K562 (cell line): ENCODE data around the gene KLC1. TPM values are rescaled to one million over a fixed set of nuclear protein-coding genes. Genes with fewer than 3 reads are reported as not detected.

ENCODE experiments used
- ARID1B ChIP-seq: fragments of 450-650 bp; IDR thresholded peaks from 2 replicates; pipeline ENCODE4 v1.6.1; 2016; ENCODE audit warnings: antibody characterized with exemption, mild to moderate bottlenecking, inconsistent platforms
- BACH1 ChIP-seq: fragments of 200-800 bp; sonication (Bioruptor generic); IDR thresholded peaks from 2 replicates; pipeline ENCODE4 v1.6.1; 2016; ENCODE audit warnings: missing genetic modification characterization, missing compliant biosample characterization
- BRD4 ChIP-seq: fragments of 200-600 bp; sonication (generic); IDR thresholded peaks from 2 replicates; pipeline ENCODE4 v1.6.1; 2017; ENCODE audit warnings: inconsistent platforms
- BRD9 ChIP-seq: fragments of 450-650 bp; IDR thresholded peaks from 2 replicates; pipeline ENCODE4 v1.6.1; 2018; ENCODE audit warnings: low read depth; ENCODE audit not compliant: partially characterized antibody
- CBX1 ChIP-seq: sonication (generic); IDR thresholded peaks from 2 replicates; pipeline ENCODE4 v1.6.1; 2016; ENCODE audit warnings: antibody characterized with exemption, low read depth, mild to moderate bottlenecking
- ETV6 ChIP-seq, 3 experiments: fragments of 150-350 bp in 1 of 3; sonication (generic) in 1 of 3; formaldehyde crosslinking in 1 of 3; IDR thresholded peaks; 2 replicates each; pipeline versions ENCODE4 v1.6.1 to v1.8.0; 2014 to 2022; ENCODE audit warnings: borderline replicate concordance in 2 of 3, low read depth in 2 of 3, antibody characterized with exemption in 1 of 3, low read length in 1 of 3, mild to moderate bottlenecking in 1 of 3, missing genetic modification reagents in 1 of 3
- HDAC1 ChIP-seq, 2 experiments: fragments of 450-650 bp; IDR thresholded peaks; 2 replicates each; pipeline ENCODE4 v1.6.1; 2016 to 2017; ENCODE audit warnings: inconsistent platforms in 1 of 2, mild to moderate bottlenecking in 1 of 2, moderate library complexity in 1 of 2
- MTA3 ChIP-seq: fragments of 450-650 bp; formaldehyde crosslinking; IDR thresholded peaks from 2 replicates; pipeline ENCODE4 v1.6.1; 2017; ENCODE audit warnings: mild to moderate bottlenecking, borderline replicate concordance
- NONO ChIP-seq, 2 experiments: fragments of 200-400 bp in 1 of 2; fragments of 450-650 bp in 1 of 2; formaldehyde crosslinking in 1 of 2; IDR thresholded peaks; 2 replicates each; pipeline ENCODE4 v1.6.1; 2017; ENCODE audit warnings: low read depth in 2 of 2, mild to moderate bottlenecking in 2 of 2, moderate library complexity in 2 of 2, low read length in 1 of 2
- RBM17 ChIP-seq: fragments of 200-400 bp; formaldehyde crosslinking; IDR thresholded peaks from 2 replicates; pipeline ENCODE4 v1.6.1; 2017; ENCODE audit warnings: low read depth, mild to moderate bottlenecking, low read length, borderline replicate concordance
- RHOXF2B ChIP-seq: fragments of 250-450 bp; sonication (Bioruptor Pico); conservative IDR thresholded peaks from 2 replicates; pipeline ENCODE4 v1.5.1; 2021
- RUNX1 ChIP-seq: sonication (generic); IDR thresholded peaks from 2 replicates; pipeline ENCODE4 v1.6.1; 2016; ENCODE audit warnings: antibody characterized with exemption, low read depth
- SIN3A ChIP-seq, 2 experiments: fragments of 150-350 bp in 1 of 2; IDR thresholded peaks; 2 replicates each; pipeline ENCODE4 v1.6.1; 2011 to 2016; ENCODE audit warnings: borderline replicate concordance in 2 of 2, low read depth in 2 of 2, low read length in 2 of 2, mild to moderate bottlenecking in 2 of 2, moderate library complexity in 2 of 2; ENCODE audit not compliant: control insufficient read depth in 1 of 2
- U2AF2 ChIP-seq: fragments of 200-400 bp; formaldehyde crosslinking; optimal IDR thresholded peaks from 2 replicates; pipeline ENCODE3; 2017; ENCODE audit warnings: low read depth, mild to moderate bottlenecking, low read length
- ZNF217 ChIP-seq: sonication (generic); formaldehyde crosslinking; IDR thresholded peaks from 2 replicates; pipeline ENCODE4 v1.8.0; 2022; ENCODE audit warnings: mild to moderate bottlenecking, missing genetic modification reagents
- ZNF507 ChIP-seq: conservative IDR thresholded peaks from 2 replicates; pipeline ENCODE4 v1.6.1; 2017; ENCODE audit warnings: missing genetic modification characterization, missing compliant biosample characterization
- ZNF551 ChIP-seq: fragments of 250-450 bp; sonication (Bioruptor Pico); IDR thresholded peaks from 2 replicates; pipeline ENCODE4 v1.5.0; 2021; ENCODE audit warnings: mild to moderate bottlenecking, moderate library complexity
- ZNF583 ChIP-seq: fragments of 250-450 bp; sonication (Bioruptor Pico); IDR thresholded peaks from 2 replicates; pipeline ENCODE4 v1.4.0; 2020
- ZNF586 ChIP-seq: fragments of 450-650 bp; formaldehyde crosslinking; conservative IDR thresholded peaks from 2 replicates; pipeline ENCODE4 v1.4.0; 2020; ENCODE audit warnings: mild to moderate bottlenecking, moderate library complexity
- ZNF668 ChIP-seq: fragments of 250-450 bp; sonication (Bioruptor Pico); IDR thresholded peaks from 2 replicates; pipeline ENCODE4 v1.8.0; 2022; ENCODE audit warnings: mild to moderate bottlenecking, inconsistent platforms
- polyA plus RNA-seq, 8 experiments: library from polyadenylated mRNA; depleted of rRNA in 4 of 8; stranded (reverse) in 5 of 8; unstranded in 3 of 8; fragments of >200 nt; fragmentation: Nextera tagmentation in 2 of 8; fragmentation: Illumina TruSeq in 1 of 8; extraction: Ambion mirVana in 2 of 8; extraction: Trizol in 1 of 8; gene quantifications; 2 replicates each; pipeline versions ENCODE4 v1.2.1 to v1.2.3, GENCODE V29; 2011 to 2014; ENCODE audit warnings: inconsistent platforms in 1 of 8, missing spikeins in 1 of 8
- total RNA-seq, 7 experiments: library from RNA; depleted of rRNA in 6 of 7; stranded (reverse); fragments of >200 nt in 6 of 7; fragmentation: Illumina TruSeq in 2 of 7; extraction: Trizol in 2 of 7; gene quantifications; 2 replicates each; pipeline versions ENCODE4 v1.2.1 to v1.2.3, GENCODE V29; 2011 to 2021; ENCODE audit warnings: low replicate concordance in 1 of 7
- TF ChIP-seq, protein P1 (sequence below): sonication (generic); formaldehyde crosslinking; IDR thresholded peaks from 2 replicates; pipeline ENCODE4 v1.8.1; 2022; ENCODE audit warnings: missing genetic modification reagents
- TF ChIP-seq, protein P2 (sequence below), 2 experiments: fragments of 250-450 bp in 1 of 2; fragments of 450-650 bp in 1 of 2; sonication (Bioruptor Pico) in 1 of 2; IDR thresholded peaks; 2 replicates each; pipeline versions ENCODE4 v1.6.1 to v1.8.0; 2016 to 2021; ENCODE audit warnings: mild to moderate bottlenecking in 2 of 2, moderate library complexity in 2 of 2, missing compliant biosample characterization in 1 of 2, missing genetic modification characterization in 1 of 2
- TF ChIP-seq, protein P3 (sequence below), 2 experiments: fragments of 450-650 bp in 1 of 2; sonication (generic) in 1 of 2; formaldehyde crosslinking; conservative IDR thresholded peaks; 2 replicates each; pipeline versions ENCODE4 v1.4.0 to v1.8.1; 2020 to 2022; ENCODE audit warnings: mild to moderate bottlenecking in 1 of 2, missing genetic modification reagents in 1 of 2

The KLC1 gene
- total and polyA plus RNA-seq, 9 of the 15 experiments (the other 6 are each of a cell fraction or from before 2014, with no cell fraction given) = 4.9 to 134 (median 54.8) TPM

GRCh38 chr14:103715052-103716000, 86.3 kb downstream of the KLC1 start, which contains the start of the genes XRCC3 and ZFYVE21 (continued):
- peak in 1 of 2 experiments; percentile 47; a peak in 2 of 4 replicates for TF ChIP-seq SIN3A (IDR thresholded peaks at IDR 0.05; ENCODE audit: borderline replicate concordance in 2 of 2, control insufficient read depth in 1 of 2, low read depth in 2 of 2, low read length in 2 of 2)
- TF ChIP-seq, protein P1, sequence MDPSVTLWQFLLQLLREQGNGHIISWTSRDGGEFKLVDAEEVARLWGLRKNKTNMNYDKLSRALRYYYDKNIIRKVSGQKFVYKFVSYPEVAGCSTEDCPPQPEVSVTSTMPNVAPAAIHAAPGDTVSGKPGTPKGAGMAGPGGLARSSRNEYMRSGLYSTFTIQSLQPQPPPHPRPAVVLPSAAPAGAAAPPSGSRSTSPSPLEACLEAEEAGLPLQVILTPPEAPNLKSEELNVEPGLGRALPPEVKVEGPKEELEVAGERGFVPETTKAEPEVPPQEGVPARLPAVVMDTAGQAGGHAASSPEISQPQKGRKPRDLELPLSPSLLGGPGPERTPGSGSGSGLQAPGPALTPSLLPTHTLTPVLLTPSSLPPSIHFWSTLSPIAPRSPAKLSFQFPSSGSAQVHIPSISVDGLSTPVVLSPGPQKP (CRISPR knock-in tag) = no peak
- no peak for TF ChIP-seq BACH1 (tag)
- TF ChIP-seq BRD9 = no peak
- no peak for TF ChIP-seq BRD4
- TF ChIP-seq HDAC1 (IDR thresholded peaks at IDR 0.05) = no peak
- TF ChIP-seq, protein P2, sequence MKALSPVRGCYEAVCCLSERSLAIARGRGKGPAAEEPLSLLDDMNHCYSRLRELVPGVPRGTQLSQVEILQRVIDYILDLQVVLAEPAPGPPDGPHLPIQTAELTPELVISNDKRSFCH (CRISPR knock-in tag; IDR thresholded peaks at IDR 0.05) = no peak
- TF ChIP-seq, protein P2 (tag; IDR thresholded peaks at IDR 0.05) = peak; percentile 60; the same call in 1 of the 2 replicates
- TF ChIP-seq ZNF668 = no peak
- no peak for TF ChIP-seq U2AF2
- no peak for TF ChIP-seq ZNF551 (CRISPR knock-in tag)
- no peak; the same call in 1 of the 2 replicates for TF ChIP-seq CBX1
- TF ChIP-seq ARID1B = no peak
- peak in 1 of 2 experiments; percentile 44; a peak in 1 of 4 replicates for TF ChIP-seq NONO (IDR thresholded peaks at IDR 0.05; ENCODE audit: low read depth in 2 of 2, low read length in 1 of 2)
- no peak for TF ChIP-seq ZNF583 (CRISPR knock-in tag)
- no peak for TF ChIP-seq ZNF586 (CRISPR knock-in tag)
- TF ChIP-seq ZNF217 (CRISPR knock-in tag) = no peak
- TF ChIP-seq, protein P3, sequence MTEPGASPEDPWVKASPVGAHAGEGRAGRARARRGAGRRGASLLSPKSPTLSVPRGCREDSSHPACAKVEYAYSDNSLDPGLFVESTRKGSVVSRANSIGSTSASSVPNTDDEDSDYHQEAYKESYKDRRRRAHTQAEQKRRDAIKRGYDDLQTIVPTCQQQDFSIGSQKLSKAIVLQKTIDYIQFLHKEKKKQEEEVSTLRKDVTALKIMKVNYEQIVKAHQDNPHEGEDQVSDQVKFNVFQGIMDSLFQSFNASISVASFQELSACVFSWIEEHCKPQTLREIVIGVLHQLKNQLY (CRISPR knock-in tag; conservative IDR thresholded peaks at IDR 0.05) = no peak
- no peak for TF ChIP-seq RHOXF2B (CRISPR knock-in tag)
- TF ChIP-seq RBM17 = no peak
- no peak for TF ChIP-seq ETV6 (IDR thresholded peaks at IDR 0.05; ENCODE audit: borderline replicate concordance in 1 of 2, low read depth in 2 of 2, low read length in 1 of 2)
- no peak for TF ChIP-seq ETV6 (CRISPR knock-in tag; IDR thresholded peaks at IDR 0.05; ENCODE audit: borderline replicate concordance)
- no peak for TF ChIP-seq RUNX1
- no peak for TF ChIP-seq ZNF507 (tag)
- TF ChIP-seq MTA3 = peak; percentile 58; the same call in 1 of the 2 replicates
